HCT116 (cell line): ENCODE data around the gene PTGS1. TPM values are rescaled to one million over a fixed set of nuclear protein-coding genes. Genes with fewer than 3 reads are reported as not detected.
A peak's percentile ranks its signal among the peaks of the same experiment; 100 is the strongest.

Experiments used
- ATAC-seq: fragments of 200-7000 bp; cut with Tn5 transposase; 2 replicates; pipeline ENCODE4 v1.9.1; 2020; ENCODE audit warnings: mild to moderate bottlenecking, moderate library complexity
- BruUV-seq: library from RNA; stranded (reverse); fragments of 400-500 nt; replicated peaks from 2 replicates; lab custom pipeline; 2021; lab: Mats Ljungman, UMichigan
- CTCF ChIA-PET: fragments of 300-600 bp; sonication (Branson Sonifier 250); formaldehyde crosslinking; loops from one replicate; lab custom pipeline; 2021; ENCODE audit warnings: antibody characterized with exemption; lab: Charles Lee
- POLR2A ChIA-PET: fragments of 300-600, 350-600 bp; sonication (Branson Sonifier 250); formaldehyde crosslinking; loops from one replicate; lab custom pipeline; 2021; ENCODE audit warnings: antibody characterized with exemption; lab: Charles Lee
- RAD21 ChIA-PET, 2 experiments: fragments of 300-600 bp; sonication (Branson Sonifier 250); formaldehyde crosslinking; loops; one replicate each; lab custom pipeline; 2023; ENCODE audit warnings: low total read pairs in 2 of 2; ENCODE audit not compliant: uncharacterized antibody in 2 of 2, unreplicated experiment in 2 of 2, low non-redundant PET in 1 of 2; lab: Charles Lee
- DNase-seq: peaks from one replicate; pipeline ENCODE4 v3.0.0-alpha.2; 2010; ENCODE audit warnings: low read depth, low spot score
- H2AFZ ChIP-seq: fragments of 200-600 bp; shearing (Covaris generic), sonication (generic); 2 replicates; pipeline ENCODE4 v1.6.1; 2017; ENCODE audit warnings: low read depth, mixed run types, mixed read lengths, antibody characterized with exemption, low read length; ENCODE audit not compliant: poor library complexity, severe bottlenecking
- H3K27ac ChIP-seq: 2 replicates; pipeline ENCODE4 v1.5.1; 2012; ENCODE audit warnings: low read depth, low read length
- H3K27me3 ChIP-seq: fragments of 200-600 bp; sonication (generic); 2 replicates; pipeline ENCODE4 v1.6.1; 2016; ENCODE audit warnings: mixed run types, low read length, mixed read lengths; ENCODE audit not compliant: insufficient read depth
- H3K36me3 ChIP-seq, 2 experiments: fragments of 200-500 bp in 1 of 2; fragments of 200-600 bp in 1 of 2; sonication (Bioruptor generic) in 1 of 2; sonication (generic) in 1 of 2; 2 replicates each; pipeline versions ENCODE4 v1.5.1 to v1.6.1; 2014 to 2016; ENCODE audit warnings: low read length in 2 of 2, inconsistent platforms in 1 of 2, mixed read lengths in 1 of 2, mixed run types in 1 of 2; ENCODE audit not compliant: insufficient read depth in 2 of 2, control insufficient read depth in 1 of 2
- H3K4me1 ChIP-seq, 2 experiments: fragments of 200-600 bp in 1 of 2; sonication (generic) in 1 of 2; 2 replicates each; pipeline versions ENCODE4 v1.5.1 to v1.6.1; 2012 to 2017; ENCODE audit warnings: low read length in 2 of 2, inconsistent platforms in 1 of 2, mild to moderate bottlenecking in 1 of 2, mixed read lengths in 1 of 2, mixed run types in 1 of 2, moderate library complexity in 1 of 2; ENCODE audit not compliant: insufficient read depth in 2 of 2, control insufficient read depth in 1 of 2
- H3K4me2 ChIP-seq: fragments of 200-600 bp; sonication (generic); 2 replicates; pipeline ENCODE4 v1.6.1; 2017; ENCODE audit warnings: mixed run types, low read length, mixed read lengths
- H3K4me3 ChIP-seq, 2 experiments: fragments of 200-600 bp in 1 of 2; sonication (generic) in 1 of 2; replicated peaks in 1 of 2; 2 replicates each; pipeline ENCODE4 v1.5.1; 2011 to 2016; ENCODE audit warnings: low read length in 2 of 2, control low read depth in 1 of 2, low read depth in 1 of 2, mild to moderate bottlenecking in 1 of 2, mixed read lengths in 1 of 2, mixed run types in 1 of 2
- H3K79me2 ChIP-seq: fragments of 200-600 bp; sonication (generic); 2 replicates; pipeline ENCODE4 v1.6.1; 2017; ENCODE audit warnings: mild to moderate bottlenecking, mixed run types, low read length, moderate library complexity, mixed read lengths; ENCODE audit not compliant: insufficient read depth
- H3K9ac ChIP-seq: fragments of 200-600 bp; sonication (generic); 2 replicates; pipeline ENCODE4 v1.6.1; 2016; ENCODE audit warnings: low read length, mixed read lengths
- H3K9me2 ChIP-seq: fragments of 200-600 bp; sonication (generic), shearing (Covaris generic); 2 replicates; pipeline ENCODE4 v1.6.1; 2017; ENCODE audit warnings: mixed run types, mild to moderate bottlenecking, moderate library complexity; ENCODE audit not compliant: insufficient read depth
- H3K9me3 ChIP-seq, 2 experiments: fragments of 200-500 bp in 1 of 2; fragments of 200-600 bp in 1 of 2; sonication (Bioruptor generic) in 1 of 2; sonication (generic) in 1 of 2; 2 replicates each; pipeline ENCODE4 v1.6.1; 2014 to 2017; ENCODE audit warnings: low read length in 2 of 2, mixed read lengths in 2 of 2, inconsistent platforms in 1 of 2, low read depth in 1 of 2, mild to moderate bottlenecking in 1 of 2, mixed run types in 1 of 2, moderate library complexity in 1 of 2; ENCODE audit not compliant: control insufficient read depth in 1 of 2, insufficient read depth in 1 of 2
- H4K20me1 ChIP-seq: fragments of 200-600 bp; sonication (generic), shearing (Covaris generic); 2 replicates; pipeline ENCODE4 v1.6.1; 2017; ENCODE audit warnings: mixed run types, mild to moderate bottlenecking, moderate library complexity; ENCODE audit not compliant: insufficient read depth
- ATF3 ChIP-seq: IDR thresholded peaks from 2 replicates; pipeline ENCODE4 v1.6.1; 2012
- CBX3 ChIP-seq: IDR thresholded peaks from 2 replicates; pipeline ENCODE4 v1.6.1; 2012; ENCODE audit warnings: low read depth
- CEBPB ChIP-seq: IDR thresholded peaks from 2 replicates; pipeline ENCODE4 v1.6.1; 2012; ENCODE audit warnings: low read depth
- CTCF ChIP-seq, 3 experiments: fragments of 200-600 bp in 1 of 3; sonication (generic) in 1 of 3; IDR thresholded peaks in 2 of 3; conservative IDR thresholded peaks in 1 of 3; 2 replicates each; pipeline ENCODE4 v1.5.1; 2012 to 2017; ENCODE audit warnings: low read depth in 2 of 3, low read length in 2 of 3, antibody characterized with exemption in 1 of 3, borderline replicate concordance in 1 of 3, control low read depth in 1 of 3, mild to moderate bottlenecking in 1 of 3, mixed read lengths in 1 of 3, mixed run types in 1 of 3, moderate library complexity in 1 of 3; ENCODE audit not compliant: insufficient read depth in 1 of 3
- EGR1 ChIP-seq: IDR thresholded peaks from 2 replicates; pipeline ENCODE4 v1.6.1; 2012; ENCODE audit warnings: low read depth
- ELF1 ChIP-seq: IDR thresholded peaks from 2 replicates; pipeline ENCODE4 v1.6.1; 2012; ENCODE audit warnings: low read depth, borderline replicate concordance
- EZH2phosphoT487 ChIP-seq: fragments of 200-600 bp; IDR thresholded peaks from 2 replicates; pipeline ENCODE4 v1.6.1; 2018; ENCODE audit warnings: antibody characterized with exemption, borderline replicate concordance
- FOSL1 ChIP-seq: IDR thresholded peaks from 2 replicates; pipeline ENCODE4 v1.6.1; 2012; ENCODE audit warnings: low read depth
- JUND ChIP-seq: IDR thresholded peaks from 2 replicates; pipeline ENCODE4 v1.6.1; 2012
- POLR2A ChIP-seq: IDR thresholded peaks from 2 replicates; pipeline ENCODE4 v1.7.0; 2011; ENCODE audit warnings: borderline replicate concordance; ENCODE audit not compliant: insufficient read depth, insufficient read length; ENCODE audit errors: extremely low read depth
- POLR2AphosphoS5 ChIP-seq: IDR thresholded peaks from 2 replicates; pipeline ENCODE4 v1.6.1; 2011; ENCODE audit warnings: mild to moderate bottlenecking, low read depth, low read length, moderate library complexity
- RAD21 ChIP-seq: IDR thresholded peaks from 2 replicates; pipeline ENCODE4 v1.6.1; 2012; ENCODE audit warnings: low read depth, mild to moderate bottlenecking
- REST ChIP-seq: IDR thresholded peaks from 2 replicates; pipeline ENCODE4 v1.6.1; 2012; ENCODE audit warnings: low read depth
- SIN3A ChIP-seq: IDR thresholded peaks from 2 replicates; pipeline ENCODE4 v1.6.1; 2012; ENCODE audit warnings: low read depth
- SP1 ChIP-seq: IDR thresholded peaks from 2 replicates; pipeline ENCODE4 v1.6.1; 2012; ENCODE audit warnings: low read depth
- YY1 ChIP-seq: IDR thresholded peaks from 2 replicates; pipeline ENCODE4 v1.6.1; 2011; ENCODE audit warnings: low read length, low read depth, moderate library complexity, mild to moderate bottlenecking; ENCODE audit not compliant: insufficient replicate concordance; ENCODE audit errors: extremely low read depth
- ZFX ChIP-seq: fragments of 450-650 bp; IDR thresholded peaks from 2 replicates; pipeline ENCODE4 v1.6.1; 2017
- intact Hi-C: fragments of 100-400 bp; cut with micrococcal nuclease; formaldehyde crosslinking; loops from 2 replicates; pipeline ENCODE4 v1.10.0; 2022
- total RNA-seq: library from RNA; stranded (reverse); gene quantifications from one replicate; pipeline ENCODE4 v1.2.1, GENCODE V29; 2021; ENCODE audit not compliant: unreplicated experiment

PTGS1 gene
- total RNA-seq, 1 experiment from 2014 or later: 3.5 TPM

- Histone ChIP-seq H3K9me3 (0 out of 4 replicates have a peak, but pooled peaks cover 0 to 4% of the 10 kb centered on the region in 2 experiments), H3K9me2 (no peaks in the 10 kb centered on the region), H3K4me2 (no peak overlapping the region), H2AFZ (no peak overlapping the region), H3K27me3 (no peaks in the 10 kb centered on the region), H3K4me3 (no peak overlapping the region), H3K36me3 (no peaks in the 10 kb centered on the region), H3K4me1 (no peaks in the 10 kb centered on the region), H3K79me2 (no peaks in the 10 kb centered on the region), H3K27ac (no peak overlapping the region), H3K9ac (no peak overlapping the region), H4K20me1 (no peaks in the 10 kb centered on the region)
- no peak for TF ChIP-seq SP1
- TF ChIP-seq CBX3: peak; percentile 41; the same call in 1 of the 2 replicates
- BruUV-seq: no TSS peak
- POLR2A ChIA-PET: no interaction called here
- RAD21 ChIA-PET: no interaction called here
- ATAC-seq: no peak
- intact Hi-C loops: no loop called here
- no peak for DNase-seq
- CTCF ChIA-PET: no interaction called here
Measured at GRCh38 chr9:122420315-122420714, 49.5 kb downstream of the PTGS1 start.

- no peaks in the 10 kb centered on the region for H4K20me1 ChIP-seq
- RAD21 ChIA-PET: no interaction called here
- H3K27ac ChIP-seq: no peak overlapping the region
- H3K36me3 ChIP-seq: no peaks in the 10 kb centered on the region
- intact Hi-C loops: no loop called here
- POLR2A ChIA-PET: no interaction called here
- H3K9me2 ChIP-seq: no peaks in the 10 kb centered on the region
- no peaks in the 10 kb centered on the region for H3K4me1 ChIP-seq
- no peak overlapping the region for H2AFZ ChIP-seq
- no TSS peak for BruUV-seq
- ATAC-seq (no peak), DNase-seq (no peak)
- H3K9ac ChIP-seq: no peak overlapping the region
- H3K27me3 ChIP-seq: no peaks in the 10 kb centered on the region
- CTCF ChIA-PET: no interaction called here
- H3K4me2 ChIP-seq: no peak overlapping the region
- no peaks in the 10 kb centered on the region for H3K79me2 ChIP-seq
- H3K9me3 ChIP-seq: no peaks in the 10 kb centered on the region
- H3K4me3 ChIP-seq: no peak overlapping the region
- TF ChIP-seq CTCF (IDR thresholded peaks at IDR 0.05 in 2 of 3, conservative IDR thresholded peaks at IDR 0.05 in 1 of 3; ENCODE audit: borderline replicate concordance in 1 of 3, insufficient read depth in 1 of 3, low read depth in 2 of 3, low read length in 2 of 3) (no peak), CBX3 (no peak), EGR1 (no peak), REST (no peak), ZFX (no peak), YY1 (no peak), SP1 (no peak), ELF1 (no peak), POLR2A (no peak), POLR2AphosphoS5 (no peak), SIN3A (no peak), ATF3 (no peak), FOSL1 (no peak), JUND (no peak), EZH2phosphoT487 (no peak), CEBPB (no peak), RAD21 (no peak)
Measured at GRCh38 chr9:122425087-122425486, 54.3 kb downstream of the PTGS1 start.
